GM19463 (cell line): ENCODE data around the gene DSCAM.

Experiments
- ATAC-seq: cut with Tn5 transposase; IDR thresholded peaks from one replicate; pipeline ENCODE4 v1.9.1; 2021; ENCODE audit warnings: mild to moderate bottlenecking, moderate library complexity; ENCODE audit not compliant: unreplicated experiment

Gene DSCAM

GRCh38 chr21:40021558-40022351, 825.2 kb downstream of the DSCAM start:
- ATAC-seq = no peak

DNA sequence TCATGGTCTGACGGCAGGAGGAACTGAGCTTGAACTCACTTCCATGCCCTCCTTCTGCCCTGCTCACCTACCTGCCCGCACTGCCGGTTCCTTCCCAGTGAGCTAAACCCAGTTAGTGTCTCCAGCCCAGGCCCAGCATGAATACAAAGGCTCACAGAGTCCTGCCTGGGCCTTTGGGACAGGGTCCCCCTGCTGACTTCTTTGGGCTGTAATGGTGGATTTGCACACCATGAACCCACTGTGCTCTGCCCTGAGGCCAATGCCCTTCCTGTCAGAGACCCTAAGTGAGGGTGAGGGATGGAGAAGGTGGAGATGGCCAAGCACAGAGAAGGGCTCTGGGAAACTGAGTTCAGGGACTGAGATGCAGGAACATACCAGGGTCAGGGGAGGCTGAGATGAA, 826.3 kb downstream of the DSCAM start:
- ATAC-seq = no peak

DNA sequence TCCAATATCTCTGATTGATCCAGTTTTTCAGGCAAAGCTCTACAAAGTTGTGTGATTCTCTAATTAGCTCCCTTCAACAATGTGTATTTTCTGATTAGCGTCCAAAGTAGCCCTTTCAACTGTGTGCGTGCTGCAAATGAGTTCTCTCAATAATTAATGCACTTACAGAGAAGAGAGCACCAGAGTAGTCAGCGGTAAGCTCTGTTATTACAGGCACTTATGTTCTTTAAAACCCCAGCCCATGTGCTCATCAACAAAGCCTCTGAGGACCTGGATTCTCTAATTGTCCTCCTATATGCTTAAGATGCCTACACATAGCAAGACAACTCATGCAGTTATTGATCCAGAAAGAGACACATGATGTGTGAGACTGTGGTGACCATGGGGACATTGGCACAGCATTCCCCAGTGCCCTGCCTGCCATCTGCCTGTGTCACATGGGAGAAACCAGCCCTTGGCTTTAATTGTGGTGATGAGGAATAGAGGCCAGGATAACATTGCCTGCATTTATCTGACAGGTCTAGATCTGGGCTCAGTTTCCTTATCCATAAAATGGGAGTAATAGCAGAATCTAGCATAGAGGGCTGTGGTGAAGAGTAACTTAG, 828.0 kb downstream of the DSCAM start:
- ATAC-seq = no peak

DNA sequence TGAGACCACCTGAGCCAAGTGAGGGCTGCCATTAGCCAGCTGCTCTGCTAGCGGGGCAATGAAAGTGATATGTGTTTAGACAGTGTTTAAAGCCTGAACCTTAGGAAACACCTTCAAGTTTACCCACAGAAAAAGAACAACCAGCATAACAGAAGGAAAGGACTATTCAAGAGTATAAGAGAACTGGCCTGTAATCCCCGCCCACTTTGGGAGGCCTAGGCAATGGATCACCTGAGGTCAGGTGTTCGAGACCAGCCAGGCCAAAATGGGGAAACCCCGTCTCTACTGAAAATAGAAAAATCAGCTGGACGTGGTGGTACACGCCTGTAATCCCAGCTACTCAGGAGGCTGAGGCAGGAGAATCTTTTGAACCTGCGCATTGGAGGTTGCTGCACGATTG, 830.3 kb downstream of the DSCAM start:
- no peak for ATAC-seq

GRCh38 chr21:40016234-40016633, 830.7 kb downstream of the DSCAM start:
- ATAC-seq = no peak

DNA sequence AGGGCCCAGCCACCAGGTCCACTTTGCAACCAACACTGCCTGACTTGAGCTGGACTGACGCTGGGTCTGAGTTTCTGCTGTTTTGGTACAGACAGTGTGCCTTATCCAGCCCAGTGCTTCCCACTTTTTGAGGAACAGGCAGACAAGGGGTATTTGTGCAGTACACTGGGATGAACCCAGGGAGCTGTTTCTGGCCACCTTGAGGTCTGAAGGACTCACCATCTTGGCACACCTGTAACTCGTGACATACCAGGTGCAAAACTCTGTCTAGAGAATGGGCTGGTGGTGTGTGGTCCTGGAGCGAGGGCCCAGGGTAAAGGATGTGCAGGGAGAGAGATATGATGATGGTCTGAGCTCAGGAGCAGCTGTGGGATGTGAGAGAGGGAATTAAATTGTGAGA, 831.1 kb downstream of the DSCAM start:
- no peak for ATAC-seq

DNA sequence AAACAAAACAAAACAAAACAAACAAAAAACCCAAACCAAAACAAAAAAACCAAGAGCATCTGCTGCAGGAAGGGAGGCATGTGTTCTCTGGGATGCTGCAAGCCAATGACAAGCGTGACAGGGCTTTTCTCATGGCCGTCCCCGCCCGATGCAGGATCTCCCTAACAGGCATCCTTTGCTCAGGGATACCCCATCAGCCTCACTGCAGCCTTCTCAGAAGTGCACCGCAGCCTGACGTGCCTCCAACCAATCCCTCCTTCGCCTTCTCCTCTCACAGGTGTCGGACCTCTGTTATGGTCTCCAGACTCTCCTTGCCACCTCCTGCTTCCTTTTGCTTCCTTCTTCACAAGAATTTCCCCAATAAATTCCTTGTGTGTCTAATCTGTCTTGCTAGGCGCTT, 832.6 kb downstream of the DSCAM start:
- no peak for ATAC-seq

DNA sequence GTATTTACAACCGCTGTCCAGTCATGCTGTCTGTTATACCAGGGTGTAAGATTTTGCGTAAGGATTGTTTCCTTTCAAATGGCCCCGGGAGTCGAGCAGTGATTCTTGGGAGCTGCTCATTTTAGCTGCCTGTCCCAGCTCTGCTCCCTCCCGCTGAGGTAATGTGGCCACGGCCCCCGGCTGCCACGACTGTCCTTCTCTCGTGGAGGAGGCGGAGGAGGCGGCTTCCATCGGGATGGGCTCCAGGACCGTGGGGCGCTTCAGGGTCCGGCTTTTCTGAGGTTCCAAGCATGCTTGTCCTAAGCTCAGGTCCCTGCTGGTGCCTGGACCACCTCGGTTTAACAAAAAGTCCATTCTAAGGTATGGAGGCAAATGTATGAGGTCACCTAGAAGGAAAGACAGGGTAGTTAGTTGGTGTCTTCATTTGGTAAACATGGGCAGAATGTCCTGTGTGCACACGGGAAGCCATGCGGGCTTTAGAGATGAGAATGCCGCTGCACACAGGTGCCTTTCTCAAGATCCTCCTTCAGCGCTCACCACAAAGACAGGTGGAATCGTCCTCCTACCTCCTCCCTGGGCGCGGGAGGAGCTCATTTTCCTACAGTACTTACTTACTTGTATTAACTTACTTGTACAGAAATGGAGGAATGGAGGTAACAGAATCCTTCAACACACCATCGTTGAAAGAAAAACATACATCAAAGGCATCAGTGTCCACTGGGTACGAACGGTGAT, 833.8 kb downstream of the DSCAM start:
- no peak for ATAC-seq

DNA sequence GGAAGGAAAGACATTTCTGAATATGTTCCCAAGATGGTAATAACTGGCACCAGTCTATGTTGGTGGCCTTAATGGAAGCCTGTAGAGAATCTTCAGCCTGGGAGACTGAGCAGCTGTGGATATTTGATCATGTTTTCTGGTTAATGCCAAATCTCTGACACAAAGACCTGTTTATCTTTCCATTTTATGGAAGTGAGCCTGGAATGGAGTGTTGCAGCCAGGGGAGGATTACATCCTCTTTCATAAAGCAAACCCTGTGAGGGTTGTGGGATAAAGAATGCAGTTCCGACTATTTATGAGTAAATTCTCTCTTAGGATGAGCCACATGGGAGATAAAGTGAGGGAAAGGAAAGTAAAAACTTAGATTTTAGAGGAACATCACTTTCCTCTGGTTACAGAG, 835.6 kb downstream of the DSCAM start:
- no peak for ATAC-seq

DNA sequence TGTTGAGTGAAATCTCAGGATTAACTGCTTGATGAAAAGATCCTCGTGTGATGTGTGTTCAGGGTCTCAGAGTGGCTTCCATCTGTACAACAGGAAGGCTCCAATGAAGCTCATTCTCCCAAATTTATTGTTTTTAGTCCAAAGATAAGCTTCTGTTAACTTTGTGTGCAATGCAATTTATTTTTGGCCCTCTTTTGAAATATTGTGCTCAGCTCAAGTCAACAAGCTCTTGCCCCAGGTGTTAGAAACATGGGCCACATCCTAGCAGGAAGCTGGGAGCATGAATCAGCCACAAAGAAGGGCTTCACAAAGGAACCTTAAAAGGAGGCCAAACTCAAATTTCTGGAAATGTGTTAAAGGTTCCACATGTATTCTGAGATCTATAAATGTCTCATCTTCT, 844.0 kb downstream of the DSCAM start:
- ATAC-seq = no peak

DNA sequence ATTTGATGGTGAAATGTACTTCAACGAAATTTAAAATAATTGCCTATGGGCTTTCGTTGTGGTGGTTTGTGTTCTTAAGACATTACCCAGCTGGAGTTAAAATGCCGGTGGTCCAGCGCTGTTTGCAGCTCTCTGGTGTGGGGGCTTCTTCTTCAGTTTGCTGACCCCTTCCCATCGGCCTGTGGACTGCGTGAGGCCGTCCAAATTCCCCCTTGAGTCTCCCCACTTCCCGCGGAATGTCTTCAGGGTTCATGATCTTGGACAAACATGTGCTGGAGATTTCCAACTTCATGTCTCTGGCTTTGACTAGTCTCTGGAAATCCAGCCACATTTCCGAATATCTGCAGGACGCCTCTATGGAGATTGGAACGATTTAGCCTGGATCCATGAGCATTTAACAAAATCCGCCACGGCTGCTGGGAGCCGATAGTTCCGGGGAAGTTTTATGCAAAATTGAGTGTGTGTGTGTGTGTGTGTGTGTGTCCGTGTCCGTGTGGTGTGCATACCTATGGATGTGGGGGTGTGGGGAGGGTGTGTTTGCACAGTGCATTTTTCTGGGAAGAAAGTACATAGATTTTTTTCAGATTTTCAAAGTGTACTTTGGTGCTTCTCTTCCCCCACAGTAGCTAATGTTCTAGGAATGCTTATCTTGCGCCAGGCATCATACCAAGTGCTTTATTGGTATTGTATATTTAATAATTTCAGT, 862.5 kb downstream of the DSCAM start:
- no peak for ATAC-seq

- ATAC-seq = no peak
Observed at GRCh38 chr21:39980241-39980820, 866.6 kb downstream of the DSCAM start.

- no peak for ATAC-seq
Observed at GRCh38 chr21:39979321-39979720, 867.6 kb downstream of the DSCAM start.

GRCh38 chr21:39976800-39977199, 870.2 kb downstream of the DSCAM start:
- ATAC-seq = no peak

- ATAC-seq = no peak
Observed at GRCh38 chr21:39972976-39973770, 873.8 kb downstream of the DSCAM start.

DNA sequence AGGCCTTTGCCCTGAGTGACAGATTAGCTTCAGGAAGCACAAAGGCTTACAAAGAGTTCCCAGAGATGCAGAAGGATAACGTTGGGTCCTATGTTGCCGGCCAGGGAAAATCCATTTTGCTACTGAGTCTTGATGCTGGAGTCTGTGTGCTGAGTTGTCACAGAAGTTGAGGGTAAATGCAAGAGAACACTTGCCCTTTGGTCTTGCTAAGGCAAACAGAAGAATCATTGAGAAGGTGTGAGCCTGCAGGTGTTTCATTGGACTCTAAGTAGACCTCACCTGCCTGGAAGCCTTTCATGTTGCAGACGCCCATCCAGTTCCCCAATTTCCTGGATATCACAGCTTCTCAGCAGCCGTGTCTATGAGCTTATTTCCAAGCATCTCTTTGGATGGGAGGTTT, 874.5 kb downstream of the DSCAM start:
- no peak for ATAC-seq

DNA sequence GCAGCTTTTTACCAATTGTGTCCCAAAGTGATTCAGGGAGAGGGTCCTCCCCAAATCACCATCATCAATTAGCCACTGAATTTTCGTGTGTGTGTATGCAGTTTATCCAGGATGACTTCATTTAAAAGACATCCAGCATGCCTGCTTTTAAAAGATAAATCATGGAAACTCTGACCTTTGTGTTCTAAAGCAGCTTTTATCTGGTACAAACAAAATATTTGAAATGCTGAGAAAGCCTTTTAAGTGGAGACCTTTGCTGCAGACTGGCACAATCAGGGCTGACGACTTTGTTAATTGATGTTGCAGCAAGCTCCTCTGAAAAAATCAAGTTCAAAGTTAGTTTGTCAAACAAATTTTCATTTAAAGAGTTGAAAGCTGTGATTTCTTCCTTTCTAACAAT, 875.0 kb downstream of the DSCAM start:
- no peak for ATAC-seq

DNA sequence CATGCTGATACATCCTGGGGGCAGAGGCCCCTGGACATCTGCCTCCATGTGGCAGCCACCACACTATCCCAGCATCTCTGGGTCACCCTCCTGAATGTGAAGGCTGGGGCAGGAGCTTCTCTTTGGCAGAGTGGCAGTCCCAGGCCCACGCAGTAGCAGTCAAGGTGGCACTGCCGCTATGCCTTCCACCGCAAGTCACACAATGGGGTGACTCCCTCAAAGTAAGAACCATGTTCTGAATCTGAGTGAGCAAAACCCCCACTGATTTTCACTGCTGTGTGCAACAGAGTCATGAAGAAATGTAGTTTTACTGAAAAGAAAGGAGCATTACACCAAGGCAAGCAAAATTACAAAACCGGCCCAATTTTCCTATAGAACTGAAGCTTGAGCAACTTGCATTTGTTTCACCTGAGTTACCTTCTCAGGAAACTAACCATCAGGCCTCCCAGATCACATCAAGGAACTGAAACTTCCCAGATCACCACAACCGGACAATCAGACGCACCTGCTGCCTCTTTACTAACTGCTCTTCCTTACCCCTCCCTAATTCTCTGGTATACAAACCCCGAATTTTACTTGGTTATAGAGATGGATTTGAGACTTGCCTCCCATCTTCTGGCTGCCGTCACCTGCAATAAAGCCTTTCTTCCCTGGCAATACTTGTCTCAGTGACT, 877.1 kb downstream of the DSCAM start:
- no peak for ATAC-seq

DNA sequence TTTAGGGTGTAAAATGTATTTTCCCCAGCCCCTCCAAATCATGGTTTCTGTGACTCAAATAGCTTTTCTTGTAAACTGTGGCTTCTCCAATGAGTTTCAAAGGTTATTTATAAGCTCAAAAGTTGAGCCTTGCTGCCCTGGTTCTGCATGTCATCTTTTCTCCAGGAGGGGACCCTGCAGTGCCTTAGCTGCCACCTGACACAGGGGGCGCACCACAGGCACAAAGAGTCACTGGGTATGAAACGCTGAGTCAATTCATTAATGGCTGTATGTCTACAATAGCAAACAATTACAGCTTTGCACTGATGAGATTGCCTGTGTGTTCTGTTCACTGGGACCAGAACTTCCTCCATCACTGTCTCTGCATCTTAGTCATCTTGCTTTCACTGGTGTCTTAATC, 878.9 kb downstream of the DSCAM start:
- no peak for ATAC-seq

- no peak for ATAC-seq
Observed at GRCh38 chr21:39966786-39967185, 880.2 kb downstream of the DSCAM start.
